MM.1S (cell line): ENCODE results near the gene SYMPK.

ENCODE experiments used
- DNase-seq: peaks from one replicate; pipeline ENCODE4 v3.0.0-alpha.2; 2015
- H2AFZ ChIP-seq: fragments of 300-600 bp; sonication (generic); 2 replicates; pipeline ENCODE4 v1.6.0; 2016; ENCODE audit warnings: antibody characterized with exemption, low read length
- H3F3A ChIP-seq: fragments of 300-600 bp; sonication (generic); 2 replicates; pipeline ENCODE4 v1.6.1; 2016; ENCODE audit warnings: mild to moderate bottlenecking, antibody characterized with exemption, low read length, moderate library complexity, mixed read lengths; ENCODE audit not compliant: insufficient read depth
- H3K27ac ChIP-seq: fragments of 300-600 bp; sonication (generic); 2 replicates; pipeline ENCODE4 v1.5.1; 2016; ENCODE audit warnings: mild to moderate bottlenecking, low read length
- H3K27me3 ChIP-seq: fragments of 300-600 bp; sonication (generic); replicated peaks from 2 replicates; pipeline ENCODE4 v1.6.0; 2016; ENCODE audit warnings: low read length; ENCODE audit not compliant: insufficient read depth
- H3K36me3 ChIP-seq: fragments of 300-600 bp; sonication (generic); replicated peaks from 2 replicates; pipeline ENCODE4 v1.6.1; 2016; ENCODE audit warnings: mild to moderate bottlenecking, low read length, mixed read lengths; ENCODE audit not compliant: insufficient read depth
- H3K4me1 ChIP-seq: fragments of 300-600 bp; sonication (generic); 2 replicates; pipeline ENCODE4 v1.6.1; 2016; ENCODE audit warnings: low read length, mixed read lengths
- H3K4me2 ChIP-seq: fragments of 300-600 bp; sonication (generic); 2 replicates; pipeline ENCODE4 v1.6.0; 2016; ENCODE audit warnings: low read depth, low read length
- H3K4me3 ChIP-seq: fragments of 300-600 bp; sonication (generic); 2 replicates; pipeline ENCODE4 v1.5.1; 2016; ENCODE audit warnings: low read length, mixed read lengths
- H3K79me2 ChIP-seq: fragments of 300-600 bp; sonication (generic); 2 replicates; pipeline ENCODE4 v1.6.1; 2016; ENCODE audit warnings: mixed run types, low read length, mixed read lengths
- H3K9ac ChIP-seq: fragments of 300-600 bp; sonication (generic); 2 replicates; pipeline ENCODE4 v1.6.1; 2016; ENCODE audit warnings: low read length, mixed read lengths
- H3K9me2 ChIP-seq: fragments of 300-600 bp; sonication (generic); replicated peaks from 2 replicates; pipeline ENCODE4 v1.6.1; 2016; ENCODE audit warnings: mild to moderate bottlenecking, low read length, mixed read lengths; ENCODE audit not compliant: insufficient read depth
- H3K9me3 ChIP-seq: fragments of 300-600 bp; sonication (generic); replicated peaks from 2 replicates; pipeline ENCODE4 v1.6.1; 2016; ENCODE audit warnings: mild to moderate bottlenecking, low read length, mixed read lengths; ENCODE audit not compliant: insufficient read depth
- H4K20me1 ChIP-seq: fragments of 300-600 bp; sonication (generic); 2 replicates; pipeline ENCODE4 v1.6.1; 2016; ENCODE audit warnings: mild to moderate bottlenecking, low read length, moderate library complexity, mixed read lengths; ENCODE audit not compliant: insufficient read depth
- EZH2 ChIP-seq: fragments of 300-600 bp; sonication (generic); optimal IDR thresholded peaks from 2 replicates; pipeline ENCODE3; 2017; ENCODE audit warnings: low read depth, mild to moderate bottlenecking, antibody characterized with exemption, low read length, mixed read lengths
- EZH2phosphoT487 ChIP-seq: fragments of 300-600 bp; sonication (generic); IDR thresholded peaks from 2 replicates; pipeline ENCODE4 v1.6.1; 2018; ENCODE audit warnings: antibody characterized with exemption, low read length
- TF ChIP-seq, protein P1 (sequence below): fragments of 300-600 bp; sonication (generic); IDR thresholded peaks from 2 replicates; pipeline ENCODE4 v1.5.1; 2016; ENCODE audit warnings: antibody characterized with exemption, low read length, mixed read lengths

Gene SYMPK

DNA sequence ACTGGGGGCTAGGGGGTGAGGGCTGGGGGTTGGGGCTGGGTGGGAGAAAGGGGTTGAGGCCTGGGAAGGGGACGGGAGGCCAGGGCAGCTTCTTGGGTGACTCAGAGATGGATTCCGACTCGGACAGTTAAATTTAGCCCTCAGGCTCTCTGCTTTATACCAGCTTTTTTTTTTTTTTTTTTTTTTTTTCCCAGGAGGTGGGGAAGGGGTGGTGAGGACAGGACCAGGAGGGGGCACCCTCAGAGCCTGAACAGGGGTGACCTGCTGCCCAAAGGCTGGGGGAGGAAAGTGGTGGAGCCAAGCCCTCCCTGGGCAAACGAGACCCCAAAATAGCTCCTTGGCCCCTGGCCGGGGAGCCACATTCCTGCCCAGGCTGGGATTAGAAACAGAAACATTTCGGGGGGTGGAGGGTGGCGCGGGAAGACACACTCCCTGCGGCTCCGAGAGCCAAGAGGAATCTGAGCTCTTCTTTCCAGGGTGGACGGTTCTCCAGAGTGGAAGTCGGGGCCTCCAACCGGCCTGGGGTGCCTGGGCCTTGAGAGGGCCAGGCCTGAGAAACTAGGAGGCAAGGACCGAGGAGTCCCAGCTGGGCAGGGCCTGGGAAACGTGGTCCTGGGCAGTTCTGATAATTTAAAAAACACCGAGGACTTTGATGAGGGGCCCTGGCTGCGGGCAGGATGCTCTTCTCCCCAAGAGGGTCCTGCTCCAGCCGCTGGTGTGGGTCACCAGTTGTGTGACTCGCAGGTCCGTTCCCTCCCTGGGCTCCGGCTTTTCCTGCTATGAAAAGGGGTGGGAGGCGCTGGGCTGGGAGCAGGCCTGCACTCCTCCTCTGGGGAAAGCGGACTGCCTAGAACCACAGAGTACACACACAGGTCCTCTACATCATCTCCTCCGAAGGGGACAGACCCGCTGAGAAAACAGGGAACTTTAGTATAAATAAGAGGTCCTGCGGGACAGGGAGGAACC, 79.8 kb downstream of the SYMPK start:
- no peak for DNase-seq
- Histone ChIP-seq H3K27ac (no peak overlapping the region), H3K4me1 (0 out of 2 replicates have a peak, but pooled peaks cover 6% of the 10 kb centered on the region), H3K36me3 (no peaks in the 10 kb centered on the region), H3F3A (peaks cover 6% of the 10 kb centered on the region; the same call in 1 of the 2 replicates), H3K27me3 (no peaks in the 10 kb centered on the region), H4K20me1 (no peaks in the 10 kb centered on the region), H3K9ac (no peak overlapping the region), H3K4me3 (no peak overlapping the region), H2AFZ (no peak overlapping the region), H3K79me2 (no peaks in the 10 kb centered on the region; the same call in 1 of the 2 replicates), H3K9me2 (no peaks in the 10 kb centered on the region), H3K9me3 (no peaks in the 10 kb centered on the region), H3K4me2 (no peak overlapping the region)
- TF ChIP-seq, protein P1, sequence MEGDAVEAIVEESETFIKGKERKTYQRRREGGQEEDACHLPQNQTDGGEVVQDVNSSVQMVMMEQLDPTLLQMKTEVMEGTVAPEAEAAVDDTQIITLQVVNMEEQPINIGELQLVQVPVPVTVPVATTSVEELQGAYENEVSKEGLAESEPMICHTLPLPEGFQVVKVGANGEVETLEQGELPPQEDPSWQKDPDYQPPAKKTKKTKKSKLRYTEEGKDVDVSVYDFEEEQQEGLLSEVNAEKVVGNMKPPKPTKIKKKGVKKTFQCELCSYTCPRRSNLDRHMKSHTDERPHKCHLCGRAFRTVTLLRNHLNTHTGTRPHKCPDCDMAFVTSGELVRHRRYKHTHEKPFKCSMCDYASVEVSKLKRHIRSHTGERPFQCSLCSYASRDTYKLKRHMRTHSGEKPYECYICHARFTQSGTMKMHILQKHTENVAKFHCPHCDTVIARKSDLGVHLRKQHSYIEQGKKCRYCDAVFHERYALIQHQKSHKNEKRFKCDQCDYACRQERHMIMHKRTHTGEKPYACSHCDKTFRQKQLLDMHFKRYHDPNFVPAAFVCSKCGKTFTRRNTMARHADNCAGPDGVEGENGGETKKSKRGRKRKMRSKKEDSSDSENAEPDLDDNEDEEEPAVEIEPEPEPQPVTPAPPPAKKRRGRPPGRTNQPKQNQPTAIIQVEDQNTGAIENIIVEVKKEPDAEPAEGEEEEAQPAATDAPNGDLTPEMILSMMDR = no peak
- TF ChIP-seq EZH2 (no peak), EZH2phosphoT487 (no peak)

DNA sequence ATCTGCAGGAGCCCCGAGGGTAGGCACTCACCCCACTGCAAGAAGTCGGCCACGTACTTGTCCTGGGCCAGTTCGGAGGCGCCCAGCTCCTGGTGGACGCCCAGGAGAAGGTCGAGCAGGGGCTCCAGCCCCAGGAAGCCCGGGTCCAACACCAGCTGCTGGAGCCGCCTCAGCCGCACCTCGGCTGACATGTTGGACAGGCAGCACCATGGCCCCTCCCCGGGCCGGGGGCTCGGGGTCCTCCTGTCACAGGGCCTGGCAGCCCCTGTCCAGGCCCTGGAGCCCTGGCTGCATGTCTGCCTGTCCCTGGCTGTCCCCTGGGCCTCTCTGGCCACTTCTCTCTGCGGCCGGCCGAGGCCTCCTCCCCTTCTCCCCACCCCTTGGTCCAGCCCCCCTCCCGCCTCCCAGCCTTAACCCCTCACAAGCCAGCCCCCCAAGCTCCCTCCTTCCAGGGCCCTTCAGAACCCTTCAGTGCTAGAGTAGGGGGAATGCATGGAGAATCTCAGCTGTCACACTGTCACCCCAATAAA, 80.7 kb downstream of the SYMPK start, which contains the start of gene DMPK:
Gene DMPK (minus strand): TSS at position 329 of the 530 bp plus-strand sequence. CDS start 138 bp downstream, at position 191.
- H3K9me2 ChIP-seq = no peaks in the 10 kb centered on the region
- H4K20me1 ChIP-seq = no peaks in the 10 kb centered on the region
- H3K4me2 ChIP-seq = no peak within 1 kb of the TSS
- no peak within 1 kb of the TSS for H3K4me3 ChIP-seq
- H3K4me1 ChIP-seq = 0 out of 2 replicates have a peak, but pooled peaks cover 6% of the 10 kb centered on the region
- H3K36me3 ChIP-seq = no peaks in the 10 kb centered on the region
- H2AFZ ChIP-seq = no peak within 1 kb of the TSS
- no peaks in the 10 kb centered on the region for H3K9me3 ChIP-seq
- no peak within 1 kb of the TSS for H3K9ac ChIP-seq
- peaks cover 6% of the 10 kb centered on the region; the same call in 1 of the 2 replicates for H3F3A ChIP-seq
- H3K79me2 ChIP-seq = no peaks in the 10 kb centered on the region; the same call in 1 of the 2 replicates
- no peak for TF ChIP-seq EZH2phosphoT487
- TF ChIP-seq, protein P1 = no peak
- no peaks in the 10 kb centered on the region for H3K27me3 ChIP-seq
- no peak for DNase-seq
- H3K27ac ChIP-seq = no peak within 1 kb of the TSS

DNA sequence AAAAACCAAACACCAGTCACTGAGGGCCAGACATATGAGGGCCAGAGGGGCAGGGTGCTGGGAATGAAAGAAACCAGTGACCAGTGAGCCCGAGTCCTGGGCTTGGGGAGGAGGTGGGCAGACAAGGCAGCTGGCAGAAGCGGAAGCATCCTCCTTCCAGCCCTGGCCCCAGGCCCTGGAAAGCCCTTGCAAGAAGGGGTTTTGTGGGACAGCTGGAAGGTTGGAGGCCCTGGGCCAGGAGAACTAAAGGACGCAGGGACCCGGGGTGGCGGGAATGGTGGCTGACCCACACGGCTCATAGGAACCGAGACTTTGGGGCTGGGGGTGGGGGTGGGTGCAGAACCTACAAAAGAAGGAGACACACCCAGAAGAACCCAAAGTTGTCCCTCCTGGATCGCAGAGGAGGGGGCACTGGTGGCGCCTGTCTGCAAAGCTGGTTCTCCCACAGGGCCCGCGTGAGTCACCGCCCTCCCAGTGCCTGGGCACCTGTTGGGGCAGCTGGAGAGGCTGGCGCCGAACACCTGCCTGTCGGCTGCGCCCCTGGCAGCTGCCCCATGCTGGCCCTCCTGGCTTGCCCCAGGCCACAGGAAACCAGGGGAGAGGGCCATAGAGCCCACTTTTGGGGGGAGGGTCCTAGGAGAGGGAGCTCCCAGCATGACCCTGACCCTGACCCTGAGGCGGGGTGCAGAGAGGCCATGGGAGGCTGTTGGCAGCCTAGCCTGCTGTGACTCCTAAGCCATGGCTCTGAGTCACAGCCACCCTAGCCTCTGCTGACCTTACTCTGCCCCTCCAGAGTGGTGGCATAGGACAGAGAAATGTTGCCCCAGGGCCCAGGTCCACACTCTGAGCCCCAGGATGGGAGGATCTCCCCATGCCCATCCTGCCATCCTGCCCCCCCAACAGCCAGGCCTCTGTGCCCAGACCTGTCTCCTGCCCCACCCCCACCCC, 81.5 kb downstream of the SYMPK start:
- Histone ChIP-seq H3K27me3 (no peaks in the 10 kb centered on the region), H3K4me2 (no peak overlapping the region), H3K4me1 (0 out of 2 replicates have a peak, but pooled peaks cover 6% of the 10 kb centered on the region), H3K27ac (no peak overlapping the region), H3K4me3 (no peak overlapping the region), H3K36me3 (no peaks in the 10 kb centered on the region), H2AFZ (no peak overlapping the region), H3K9me3 (no peaks in the 10 kb centered on the region), H3K9me2 (no peaks in the 10 kb centered on the region), H3K79me2 (no peaks in the 10 kb centered on the region; the same call in 1 of the 2 replicates), H4K20me1 (no peaks in the 10 kb centered on the region), H3K9ac (no peak overlapping the region), H3F3A (peaks cover 6% of the 10 kb centered on the region; the same call in 1 of the 2 replicates)
- DNase-seq = no peak
- TF ChIP-seq, protein P1 = no peak
- no peak for TF ChIP-seq EZH2phosphoT487
- no peak for TF ChIP-seq EZH2
